Measurements from ENCODE around the gene CALD1. TPM values are rescaled to one million over a fixed set of nuclear protein-coding genes. Genes with fewer than 3 reads are reported as not detected.

The CALD1 gene
- total RNA-seq, 2 experiments from 2014 or later: 2.1 to 2.2 TPM

DNA sequence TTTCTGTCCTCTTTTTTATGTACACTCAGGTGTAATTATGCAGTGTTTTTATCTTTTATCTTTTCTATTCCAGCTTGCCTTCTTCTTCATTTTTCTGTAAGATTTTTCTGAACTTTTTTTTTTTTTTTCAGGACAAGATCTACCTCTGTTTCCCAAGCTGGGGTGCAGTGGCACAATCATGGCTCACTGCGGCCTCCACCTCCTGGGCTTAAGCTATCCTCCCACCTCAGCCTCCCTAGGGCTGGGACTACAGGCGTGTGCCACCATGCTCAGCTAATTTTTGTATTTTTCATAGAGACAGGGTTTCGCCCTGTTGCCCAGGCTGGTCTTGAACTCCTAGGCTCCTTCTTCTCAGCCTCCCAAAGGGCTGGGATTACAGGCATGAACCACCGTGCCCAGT, 6.3 kb upstream of the CALD1 start:
- TF ChIP-seq, protein P1, sequence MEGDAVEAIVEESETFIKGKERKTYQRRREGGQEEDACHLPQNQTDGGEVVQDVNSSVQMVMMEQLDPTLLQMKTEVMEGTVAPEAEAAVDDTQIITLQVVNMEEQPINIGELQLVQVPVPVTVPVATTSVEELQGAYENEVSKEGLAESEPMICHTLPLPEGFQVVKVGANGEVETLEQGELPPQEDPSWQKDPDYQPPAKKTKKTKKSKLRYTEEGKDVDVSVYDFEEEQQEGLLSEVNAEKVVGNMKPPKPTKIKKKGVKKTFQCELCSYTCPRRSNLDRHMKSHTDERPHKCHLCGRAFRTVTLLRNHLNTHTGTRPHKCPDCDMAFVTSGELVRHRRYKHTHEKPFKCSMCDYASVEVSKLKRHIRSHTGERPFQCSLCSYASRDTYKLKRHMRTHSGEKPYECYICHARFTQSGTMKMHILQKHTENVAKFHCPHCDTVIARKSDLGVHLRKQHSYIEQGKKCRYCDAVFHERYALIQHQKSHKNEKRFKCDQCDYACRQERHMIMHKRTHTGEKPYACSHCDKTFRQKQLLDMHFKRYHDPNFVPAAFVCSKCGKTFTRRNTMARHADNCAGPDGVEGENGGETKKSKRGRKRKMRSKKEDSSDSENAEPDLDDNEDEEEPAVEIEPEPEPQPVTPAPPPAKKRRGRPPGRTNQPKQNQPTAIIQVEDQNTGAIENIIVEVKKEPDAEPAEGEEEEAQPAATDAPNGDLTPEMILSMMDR (IDR thresholded peaks at IDR 0.05): no peak
- Mint-ChIP-seq H3K4me3 (no peak overlapping the region), H3K4me1 (ENCODE audit: low read depth) (no peaks in the 10 kb centered on the region), H3K9me3 (no peaks in the 10 kb centered on the region), H3K27ac (no peak overlapping the region), H3K27me3 (peaks cover 3% of the 10 kb centered on the region), H3K36me3 (ENCODE audit: low read depth) (no peaks in the 10 kb centered on the region)
- POLR2A ChIA-PET: no interaction called here
- intact Hi-C loops (cut with micrococcal nuclease): no loop called here
- CTCF ChIA-PET: interaction anchor here (1.1 kb wide), 1 partner anchor 182 kb away, joined by 3 read pairs; no protein-coding TSS in a partner anchor
- no peak for DNase-seq
- ATAC-seq: no peak

DNA sequence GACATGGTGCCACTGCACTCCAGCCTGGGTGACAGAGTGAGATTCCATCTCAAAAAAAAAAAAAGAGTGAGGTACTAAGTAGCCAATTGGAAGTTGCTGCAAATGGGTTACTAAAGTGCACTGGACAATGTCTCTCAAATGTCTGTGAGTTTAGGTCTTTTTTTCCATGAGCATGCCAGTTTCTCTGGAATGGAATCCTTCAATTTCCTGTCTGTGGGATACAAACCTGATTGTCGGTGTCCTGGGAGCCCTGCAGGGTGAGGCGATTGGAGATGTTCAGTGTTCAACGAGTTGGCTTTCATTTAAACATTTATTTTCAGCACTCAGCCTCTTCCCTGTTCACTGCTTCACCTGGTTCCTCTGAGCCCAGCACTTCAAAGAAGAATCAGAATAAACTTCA, 5.3 kb upstream of the CALD1 start:
- TF ChIP-seq, protein P1 (IDR thresholded peaks at IDR 0.05): no peak
- H3K27ac Mint-ChIP-seq: no peak overlapping the region
- H3K36me3 Mint-ChIP-seq (ENCODE audit: low read depth): no peaks in the 10 kb centered on the region
- no peak overlapping the region for H3K4me3 Mint-ChIP-seq
- H3K27me3 Mint-ChIP-seq: peaks cover 3% of the 10 kb centered on the region
- H3K9me3 Mint-ChIP-seq: no peaks in the 10 kb centered on the region
- ATAC-seq (no peak), DNase-seq (no peak)
- intact Hi-C loops (cut with micrococcal nuclease): no loop called here
- ChIA-PET POLR2A (no interaction called here), CTCF (interaction anchor here (1.1 kb wide), 1 partner anchor 181 kb away, joined by 3 read pairs; no protein-coding TSS in a partner anchor)
- H3K4me1 Mint-ChIP-seq (ENCODE audit: low read depth): no peaks in the 10 kb centered on the region

DNA sequence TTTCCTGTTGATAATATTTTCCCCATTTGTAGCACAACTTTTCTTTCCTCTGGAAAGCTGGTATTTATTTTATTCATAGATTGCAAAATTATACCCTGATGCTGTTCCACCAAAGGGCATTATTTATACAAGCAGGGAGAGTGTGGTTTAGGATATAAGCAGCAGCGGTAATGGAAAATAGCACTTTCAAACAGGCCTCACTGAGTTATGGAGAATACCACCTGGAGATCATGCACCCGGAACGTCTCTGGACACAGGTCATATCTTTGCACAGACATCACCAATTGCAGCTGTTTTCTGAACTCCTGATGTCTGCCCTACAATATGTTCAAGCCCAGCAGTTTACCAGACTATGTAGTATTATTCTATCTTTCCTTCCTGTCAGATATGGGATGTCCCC, 2.0 kb upstream of the CALD1 start:
- H3K4me3 Mint-ChIP-seq: no peak overlapping the region
- CTCF ChIA-PET: no interaction called here
- no peaks in the 10 kb centered on the region for H3K9me3 Mint-ChIP-seq
- H3K27ac Mint-ChIP-seq: no peak overlapping the region
- H3K27me3 Mint-ChIP-seq: peaks cover 3% of the 10 kb centered on the region
- DNase-seq: no peak
- H3K36me3 Mint-ChIP-seq (ENCODE audit: low read depth): no peaks in the 10 kb centered on the region
- no peaks in the 10 kb centered on the region for H3K4me1 Mint-ChIP-seq (ENCODE audit: low read depth)
- POLR2A ChIA-PET: no interaction called here
- ATAC-seq: no peak
- intact Hi-C loops (cut with micrococcal nuclease): no loop called here
- TF ChIP-seq, protein P1 (IDR thresholded peaks at IDR 0.05): no peak

DNA sequence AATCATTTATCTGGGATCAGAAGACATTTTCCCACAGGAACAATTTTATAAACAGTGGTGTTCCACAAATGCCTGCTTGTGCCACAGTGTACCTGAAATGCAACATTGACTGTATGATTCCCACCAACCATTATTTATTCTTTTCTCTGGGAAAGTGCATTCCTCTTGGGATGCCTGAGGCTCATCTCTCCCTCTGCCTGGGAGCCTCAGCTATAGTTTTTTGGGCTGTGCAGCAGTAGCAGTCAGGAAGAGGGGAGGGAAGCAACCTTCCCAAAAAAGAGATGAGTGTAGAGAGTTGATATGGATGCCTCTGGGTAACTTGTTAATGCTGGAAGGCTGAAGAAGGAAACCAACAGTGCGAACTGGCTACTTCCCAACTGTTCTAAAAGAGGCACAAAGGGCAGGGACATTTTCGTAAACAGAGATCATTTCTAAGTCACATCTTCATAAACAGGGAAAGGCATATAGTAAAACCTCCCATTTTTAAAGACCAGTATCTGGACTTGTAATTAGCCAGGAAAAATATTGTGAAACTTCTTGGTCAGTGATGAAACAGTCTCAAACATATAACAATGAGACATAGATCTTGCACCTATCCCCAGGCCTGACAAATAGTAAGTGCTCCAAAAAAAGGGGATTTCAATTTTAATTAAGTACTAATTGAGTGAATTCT, 1.4 kb upstream of the CALD1 start:
- POLR2A ChIA-PET: no interaction called here
- Mint-ChIP-seq H3K4me3 (no peak overlapping the region), H3K4me1 (ENCODE audit: low read depth) (no peaks in the 10 kb centered on the region), H3K9me3 (no peaks in the 10 kb centered on the region), H3K36me3 (ENCODE audit: low read depth) (no peaks in the 10 kb centered on the region), H3K27me3 (peaks cover 3% of the 10 kb centered on the region), H3K27ac (no peak overlapping the region)
- intact Hi-C loops (cut with micrococcal nuclease): no loop called here
- CTCF ChIA-PET: no interaction called here
- ATAC-seq: no peak
- no peak for DNase-seq
- TF ChIP-seq, protein P1 (IDR thresholded peaks at IDR 0.05): no peak

DNA sequence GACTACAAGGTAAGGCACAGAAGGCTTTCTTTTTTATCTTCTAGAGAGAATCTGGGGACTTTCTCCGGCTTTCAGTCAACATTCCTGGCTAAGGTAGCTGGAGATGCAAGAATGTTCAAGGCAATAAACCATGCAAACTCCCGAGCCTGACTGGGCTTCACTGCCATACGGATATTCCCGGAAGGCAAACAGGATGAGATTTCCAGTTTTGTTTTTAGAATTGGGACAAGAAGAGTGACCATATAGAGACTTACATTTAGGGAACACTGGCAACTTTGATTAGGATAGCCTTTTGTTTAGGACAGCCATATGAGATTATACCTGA, 269 bp downstream of the CALD1 start:
- ATAC-seq (no peak), DNase-seq (no peak)
- Mint-ChIP-seq H3K9me3 (no peaks in the 10 kb centered on the region), H3K36me3 (ENCODE audit: low read depth) (no peaks in the 10 kb centered on the region), H3K4me1 (ENCODE audit: low read depth) (no peaks in the 10 kb centered on the region), H3K27ac (no peak overlapping the region), H3K4me3 (no peak overlapping the region), H3K27me3 (peaks cover 3% of the 10 kb centered on the region)
- TF ChIP-seq, protein P1 (IDR thresholded peaks at IDR 0.05): no peak
- ChIA-PET CTCF (no interaction called here), POLR2A (no interaction called here)
- intact Hi-C loops (cut with micrococcal nuclease): no loop called here
